ENCODE measurements around the gene PDE4B. TPM values are rescaled to one million over a fixed set of nuclear protein-coding genes. Genes with fewer than 3 reads are reported as not detected.

PDE4B gene
- total RNA-seq, 1 donor from 2014 or later = 12.0 TPM

DNA sequence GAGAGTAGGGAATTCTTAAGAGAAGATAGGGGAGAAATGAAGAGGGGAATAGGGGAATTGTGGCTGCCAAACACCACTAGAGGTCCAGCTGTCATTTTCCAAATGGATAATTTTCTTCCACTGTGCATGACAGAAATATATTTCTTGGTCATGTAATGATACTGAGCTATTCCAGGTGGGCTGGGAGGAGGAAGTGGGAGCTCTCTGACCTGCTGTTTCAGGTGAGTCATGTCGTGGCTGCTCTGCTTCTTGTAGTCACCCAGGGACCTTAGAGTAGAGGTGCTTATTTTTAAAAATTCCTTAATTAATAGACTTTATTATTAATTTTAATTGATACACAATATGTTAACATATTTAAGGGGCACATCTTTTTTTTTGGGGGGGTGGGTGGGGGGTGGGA lies 11.9 kb downstream of the PDE4B start:
- no peak for ATAC-seq

DNA sequence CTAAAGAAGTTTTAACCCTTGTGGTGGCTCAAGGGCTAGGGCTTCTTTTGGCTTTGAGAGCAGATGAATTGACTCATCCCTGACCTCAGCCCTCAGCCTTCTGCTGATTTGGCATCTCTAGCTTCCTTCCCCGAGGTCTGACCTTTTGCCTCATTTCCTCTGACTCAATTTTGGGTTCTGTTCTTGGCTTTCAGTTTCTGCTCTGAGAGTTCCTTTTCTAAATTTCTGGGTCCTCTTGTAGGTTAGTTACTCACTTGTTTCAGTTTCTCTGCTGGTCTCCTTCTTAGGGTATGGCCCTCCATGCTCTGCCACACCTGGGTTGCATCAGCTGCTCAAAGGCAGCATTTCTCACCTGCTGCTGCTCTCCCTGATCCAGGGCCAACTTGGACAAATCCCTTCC lies 19.4 kb downstream of the PDE4B start:
- intact Hi-C loops (cut with DNase I) = no loop called here
- ATAC-seq (peak; percentile 62), DNase-seq (ENCODE audit: missing footprints) (no peak)

More for the DNA sequence above, 11.9 kb downstream of the PDE4B start:
- intact Hi-C loops (cut with DNase I) = no loop called here
- no peak for DNase-seq (ENCODE audit: missing footprints)

DNA sequence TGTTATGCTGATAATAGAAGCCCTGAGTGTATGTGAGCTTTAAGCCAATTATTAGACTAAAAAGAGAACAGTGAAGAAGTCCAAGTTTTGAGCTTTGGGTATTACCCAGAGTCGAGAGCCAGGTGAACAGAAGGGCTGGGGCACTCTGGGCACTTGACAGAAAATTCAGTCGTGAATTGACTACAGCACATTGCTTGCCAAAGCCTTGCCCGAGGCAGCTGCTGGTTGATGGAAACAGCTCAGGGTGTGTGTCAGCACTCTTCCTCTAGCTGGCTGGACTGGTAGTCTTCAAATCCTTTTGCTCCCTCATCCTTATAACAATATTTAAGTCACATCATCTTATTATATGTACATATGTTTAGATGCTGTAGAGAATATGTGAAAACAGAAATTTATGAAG lies 21.3 kb downstream of the PDE4B start:
- DNase-seq (ENCODE audit: missing footprints) = no peak
- ATAC-seq = no peak

DNA sequence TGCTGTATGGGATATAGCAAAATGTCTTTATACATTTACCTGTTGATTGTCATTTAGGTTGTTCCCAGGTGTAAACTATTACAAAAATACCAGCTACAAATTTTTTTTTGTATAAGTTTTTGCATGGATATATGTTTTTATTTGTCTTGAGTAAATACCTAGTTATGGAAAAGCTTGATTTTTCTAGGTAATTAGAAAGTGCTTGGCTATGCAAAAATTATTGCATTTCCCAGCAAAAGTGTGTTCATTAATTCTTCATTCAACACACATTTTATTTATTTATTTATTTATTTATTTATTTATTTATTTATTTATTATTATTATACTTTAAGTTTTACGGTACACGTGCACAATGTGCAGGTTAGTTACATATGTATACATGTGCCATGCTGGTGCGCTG lies 22.1 kb downstream of the PDE4B start:
- intact Hi-C loops (cut with DNase I) = no loop called here
- ATAC-seq = no peak
- no peak for DNase-seq (ENCODE audit: missing footprints)

More for the DNA sequence above, 21.3 kb downstream of the PDE4B start:
- intact Hi-C loops (cut with DNase I) = no loop called here

DNA sequence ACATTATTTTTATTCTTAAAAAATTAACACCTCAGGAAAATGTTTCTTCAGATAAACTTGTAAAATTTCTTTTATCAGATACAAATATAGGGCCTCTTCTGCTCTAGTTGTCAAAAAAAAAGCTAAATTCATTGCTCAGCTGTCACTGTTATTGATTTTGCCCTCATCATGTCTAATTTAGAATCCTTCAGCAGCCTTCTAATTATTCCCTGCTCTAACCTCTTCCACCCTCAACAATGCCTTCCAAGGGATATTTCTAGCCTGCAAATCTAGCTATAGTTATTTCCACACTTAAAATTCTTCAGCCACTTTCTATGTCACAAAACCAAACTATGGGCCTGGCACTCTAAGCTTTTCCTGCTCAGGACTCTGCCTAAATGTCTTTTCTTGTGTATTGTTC lies 25.2 kb downstream of the PDE4B start:
- no peak for ATAC-seq
- intact Hi-C loops (cut with DNase I) = no loop called here
- DNase-seq (ENCODE audit: missing footprints) = no peak

DNA sequence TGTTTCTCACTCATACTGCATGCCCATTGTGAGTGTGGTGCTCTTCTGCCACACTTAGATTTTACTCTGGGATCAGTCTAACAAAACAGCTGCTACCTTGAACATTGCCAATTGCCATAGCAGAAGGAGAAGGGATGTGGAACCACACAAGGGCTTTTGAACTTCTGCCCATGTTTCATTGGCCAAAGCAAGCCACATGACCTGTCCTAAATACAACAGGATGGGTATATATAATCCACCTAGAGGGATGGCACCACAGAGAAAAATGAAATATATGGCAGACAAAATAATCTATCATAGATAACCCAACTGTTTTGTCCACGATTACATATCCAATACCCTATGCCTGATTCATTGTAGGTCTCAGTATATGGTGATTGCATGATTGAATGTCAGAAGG lies 26.3 kb downstream of the PDE4B start:
- intact Hi-C loops (cut with DNase I) = no loop called here
- DNase-seq (ENCODE audit: missing footprints) = no peak

DNA sequence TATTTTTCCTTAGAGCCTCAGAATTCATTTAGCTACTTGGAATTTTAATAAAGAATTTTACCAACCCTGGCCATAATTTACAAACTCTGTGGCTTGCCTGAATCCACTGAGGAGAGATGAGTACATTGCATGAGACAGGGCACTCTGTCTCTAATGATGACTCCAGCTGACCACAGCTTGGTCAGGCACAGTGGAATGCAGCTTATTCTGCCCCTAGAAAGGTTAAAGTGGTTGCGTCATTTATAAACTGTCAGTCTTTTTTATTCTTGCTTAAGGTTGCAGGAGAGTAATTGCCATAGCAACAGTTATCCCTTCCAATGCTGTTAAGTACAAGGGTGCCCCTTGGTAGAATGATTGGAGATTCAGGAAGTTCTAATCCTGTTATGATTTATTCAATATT lies 28.3 kb downstream of the PDE4B start:
- DNase-seq (ENCODE audit: missing footprints) = no peak
- ATAC-seq = no peak
- intact Hi-C loops (cut with DNase I) = no loop called here

More for the DNA sequence above, 26.3 kb downstream of the PDE4B start:
- ATAC-seq = no peak

DNA sequence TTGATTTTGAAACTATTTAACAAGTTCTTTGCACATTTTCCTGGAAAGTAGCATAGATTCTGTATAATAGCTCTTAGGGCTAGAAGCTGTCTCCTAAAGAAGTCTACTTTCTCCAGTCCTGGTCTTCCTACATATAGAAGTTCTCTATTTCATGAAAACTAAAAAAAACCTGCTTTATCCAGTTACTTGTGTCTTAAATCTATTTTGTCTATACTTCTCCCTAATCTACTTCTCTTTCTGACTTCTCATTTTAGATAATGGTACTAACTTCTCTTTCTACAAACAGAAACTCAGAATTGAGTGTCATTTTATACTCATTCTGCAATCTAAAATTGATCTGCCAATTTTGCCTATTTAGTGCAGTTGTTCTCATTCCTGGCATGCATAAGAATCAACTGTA lies 28.7 kb downstream of the PDE4B start:
- intact Hi-C loops (cut with DNase I) = no loop called here
- ATAC-seq (no peak), DNase-seq (ENCODE audit: missing footprints) (no peak)

DNA sequence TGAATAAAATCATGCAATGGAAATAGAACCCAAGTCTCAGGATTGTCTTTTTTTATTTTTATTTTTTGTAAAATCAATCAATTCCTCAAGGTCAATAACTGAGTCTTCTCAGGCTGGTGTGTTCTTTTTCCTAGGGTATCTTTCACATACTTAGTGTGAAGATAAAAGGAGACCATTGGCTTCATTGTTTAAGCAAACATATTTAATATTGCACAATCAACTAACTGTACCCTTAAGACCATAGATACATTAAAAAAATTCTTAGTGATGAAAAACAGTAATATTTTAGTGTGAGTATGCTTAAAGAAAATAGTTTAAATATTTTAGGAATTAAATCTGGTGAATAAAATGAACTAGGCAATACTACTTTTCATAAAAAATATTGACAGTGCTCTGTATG lies 31.4 kb downstream of the PDE4B start:
- DNase-seq (ENCODE audit: missing footprints) (no peak), ATAC-seq (no peak)
- intact Hi-C loops (cut with DNase I) = no loop called here

DNA sequence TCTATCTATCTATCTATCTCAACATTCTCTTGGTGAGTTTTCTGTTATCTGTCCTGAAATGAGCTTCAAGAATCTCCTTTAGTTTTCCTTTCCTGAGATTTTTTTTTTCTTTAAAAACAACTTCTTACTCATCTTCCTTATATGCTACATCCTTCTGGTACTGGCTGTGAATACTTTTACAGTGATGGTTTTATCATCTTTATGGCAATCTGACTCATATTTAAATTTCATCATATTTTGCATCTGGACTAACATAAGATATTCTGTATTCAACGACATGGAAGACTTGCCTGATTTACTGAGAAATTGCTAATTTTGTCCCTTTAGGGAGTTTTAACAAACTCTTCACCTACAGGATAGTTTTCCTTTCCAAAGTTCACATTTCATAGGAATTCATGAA lies 33.0 kb downstream of the PDE4B start:
- intact Hi-C loops (cut with DNase I) = no loop called here
- no peak for DNase-seq (ENCODE audit: missing footprints)
- ATAC-seq = no peak

DNA sequence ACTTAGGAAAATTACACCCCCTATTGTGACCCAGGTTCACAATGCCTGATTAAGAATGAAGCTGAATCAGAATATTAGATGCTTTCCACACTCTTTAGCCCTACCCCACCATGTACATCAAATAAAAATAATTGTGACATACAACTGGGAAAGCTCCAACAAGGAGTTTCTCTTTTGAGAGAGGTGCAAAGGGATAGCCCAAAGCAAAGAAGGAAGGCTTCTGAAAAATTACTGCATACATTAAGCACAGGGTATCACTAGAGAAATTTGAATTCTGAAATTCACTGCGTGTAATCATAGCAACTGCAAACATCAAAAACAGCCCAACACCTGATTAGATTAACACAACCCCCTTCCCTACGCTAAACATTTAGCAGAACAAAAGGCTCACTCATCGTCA lies 34.1 kb downstream of the PDE4B start:
- ATAC-seq (no peak), DNase-seq (ENCODE audit: missing footprints) (no peak)
- intact Hi-C loops (cut with DNase I) = no loop called here

DNA sequence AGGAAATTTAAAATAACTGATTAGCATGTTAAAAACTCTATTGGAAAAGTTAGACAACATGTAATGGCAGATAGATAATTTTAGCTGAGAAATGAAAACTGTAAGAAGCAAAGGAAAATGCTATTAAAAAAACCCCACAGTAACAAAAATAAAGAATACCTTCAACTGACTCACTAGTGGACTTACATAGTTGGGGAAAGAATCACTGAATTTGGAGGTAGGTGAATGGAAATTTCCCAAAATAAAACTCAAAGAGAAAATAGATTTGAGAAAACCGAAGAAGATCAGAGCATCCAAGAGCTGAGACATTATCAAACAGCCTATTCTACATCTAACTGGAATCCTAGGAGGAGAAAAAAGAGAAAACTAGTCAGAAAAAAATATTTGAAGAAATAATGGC lies 34.7 kb downstream of the PDE4B start:
- no peak for DNase-seq (ENCODE audit: missing footprints)
- intact Hi-C loops (cut with DNase I) = no loop called here
- ATAC-seq = no peak

DNA sequence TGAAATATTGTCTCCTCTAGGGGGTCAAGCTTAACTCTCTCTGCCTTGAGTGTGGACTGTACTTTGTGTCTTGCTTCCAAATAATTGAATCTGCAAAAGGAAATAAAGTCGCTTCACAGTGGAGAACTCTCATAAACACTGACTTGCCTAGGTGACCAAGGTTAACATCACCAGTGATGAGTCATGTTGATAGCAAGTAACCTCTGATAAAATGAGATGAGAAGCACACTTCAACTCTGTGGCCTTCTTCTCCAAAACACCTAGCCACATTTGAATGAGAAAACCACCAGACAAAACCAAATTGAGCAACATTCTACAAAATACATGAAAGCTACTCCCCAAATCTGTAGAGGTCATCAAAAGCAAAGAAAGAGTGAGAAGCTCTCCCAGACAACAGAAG lies 37.6 kb downstream of the PDE4B start:
- no peak for ATAC-seq
- intact Hi-C loops (cut with DNase I) = no loop called here
- no peak for DNase-seq (ENCODE audit: missing footprints)

DNA sequence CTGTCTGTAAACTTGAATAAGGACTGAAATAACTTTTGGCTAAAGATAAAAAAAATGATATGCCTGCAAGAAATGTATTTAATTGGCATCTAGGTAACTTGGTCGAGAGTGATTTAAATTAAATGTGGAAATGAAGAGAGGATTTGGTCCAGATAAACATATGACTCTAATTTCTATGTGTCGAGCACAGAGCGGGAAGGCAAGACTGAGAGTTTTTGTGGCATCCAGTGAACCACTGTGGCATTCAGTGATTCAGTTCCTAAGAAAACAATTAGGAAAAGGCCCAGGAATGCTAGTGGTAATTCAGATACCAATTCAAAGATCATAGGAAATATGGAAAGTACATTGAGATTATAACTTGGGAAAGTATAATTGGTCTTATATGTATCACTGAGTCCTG lies 39.6 kb downstream of the PDE4B start:
- ATAC-seq (no peak), DNase-seq (ENCODE audit: missing footprints) (no peak)
- intact Hi-C loops (cut with DNase I) = no loop called here

DNA sequence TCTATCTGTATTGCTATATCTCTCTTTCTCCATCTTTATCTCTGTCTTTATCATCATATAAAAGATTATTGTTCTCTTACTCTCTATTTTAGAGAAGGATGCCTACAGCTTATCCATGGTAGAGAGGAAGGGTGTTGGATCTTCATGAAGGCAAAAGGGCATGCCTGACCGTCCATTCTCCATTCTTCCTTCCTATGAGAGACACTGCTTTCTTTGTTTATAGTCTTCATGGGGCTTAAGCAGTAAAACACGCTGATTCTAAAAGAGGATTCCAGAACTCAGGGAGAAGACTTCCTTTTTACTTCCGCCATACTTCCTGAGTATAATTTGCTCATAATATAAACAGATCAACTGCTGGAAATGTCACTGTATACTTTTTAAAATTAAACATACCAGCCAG lies 44.0 kb downstream of the PDE4B start:
- ATAC-seq = no peak
- DNase-seq (ENCODE audit: missing footprints) = no peak
- intact Hi-C loops (cut with DNase I) = no loop called here

DNA sequence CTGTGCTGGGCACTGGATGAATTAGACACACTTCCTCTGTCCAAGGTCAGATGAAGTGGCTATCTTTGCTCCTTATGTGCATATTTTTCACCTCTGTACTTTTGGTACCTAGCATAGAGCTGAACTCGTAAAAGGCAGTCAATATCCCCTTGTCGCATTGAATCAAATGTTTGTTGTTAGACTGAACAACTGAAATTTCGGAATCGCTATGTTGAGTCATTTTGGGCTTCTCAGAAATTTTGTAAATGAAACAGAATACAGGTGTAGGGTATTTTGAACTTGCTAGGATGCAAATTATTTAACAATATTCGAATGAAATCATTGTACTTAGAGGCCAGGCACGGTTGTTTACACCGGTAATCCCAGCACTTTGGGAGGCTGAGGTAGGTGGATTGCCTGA lies 48.0 kb downstream of the PDE4B start:
- ATAC-seq (no peak), DNase-seq (ENCODE audit: missing footprints) (no peak)
- intact Hi-C loops (cut with DNase I) = no loop called here

DNA sequence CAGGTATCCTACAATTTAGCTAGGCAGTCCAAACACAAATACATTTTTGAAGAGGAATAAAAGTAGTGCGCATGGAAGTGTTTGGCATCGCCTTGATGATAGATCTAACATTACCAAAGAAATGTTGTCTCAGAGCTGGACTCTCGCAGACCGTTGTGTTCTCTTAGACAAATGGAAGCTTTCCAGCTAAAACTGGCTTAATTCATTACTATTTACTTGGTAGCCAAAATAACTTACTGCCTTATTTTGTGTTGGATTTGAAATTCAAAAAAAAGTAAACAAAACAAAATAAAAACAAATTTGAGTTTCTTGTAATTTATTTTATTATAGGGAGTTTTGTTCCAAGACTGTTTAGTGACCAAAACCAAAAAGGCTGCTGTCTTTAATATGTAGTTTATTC lies 51.6 kb downstream of the PDE4B start:
- no peak for ATAC-seq
- no peak for DNase-seq (ENCODE audit: missing footprints)
- intact Hi-C loops (cut with DNase I) = no loop called here

DNA sequence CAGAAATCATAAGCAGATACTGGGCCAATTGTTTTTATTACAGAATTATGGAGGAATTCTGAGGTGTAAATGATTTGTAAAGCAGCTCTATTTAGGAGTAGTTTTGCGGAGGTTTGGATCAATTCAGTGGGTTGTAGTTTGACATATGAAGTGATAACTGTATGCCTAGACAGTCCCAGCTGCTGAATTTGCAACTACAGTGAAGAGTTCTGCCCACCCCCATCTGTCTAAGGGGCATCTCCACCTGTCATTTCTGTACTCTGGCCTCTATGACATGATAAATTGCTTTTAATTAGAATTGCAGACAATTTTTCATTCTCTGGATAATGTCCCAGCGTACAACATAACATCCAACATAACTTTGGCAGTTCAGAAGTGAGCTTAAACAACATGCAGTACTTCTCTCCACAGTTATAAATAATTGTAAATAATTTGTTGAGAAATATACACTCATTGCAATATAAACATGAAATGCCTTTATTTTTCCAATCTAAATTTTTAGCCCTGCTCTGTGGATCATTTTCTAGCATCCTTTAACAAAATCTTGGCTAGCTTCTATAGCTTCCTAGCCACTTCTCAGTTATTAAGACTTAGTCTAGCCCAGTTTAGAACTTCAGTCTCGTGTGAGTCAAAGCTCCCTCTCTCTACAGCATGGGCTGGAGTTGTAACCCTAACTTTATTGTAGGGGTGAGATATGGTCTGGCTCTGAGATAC lies 52.3 kb downstream of the PDE4B start:
- no peak for DNase-seq (ENCODE audit: missing footprints)
- no peak for ATAC-seq
- intact Hi-C loops (cut with DNase I) = no loop called here

DNA sequence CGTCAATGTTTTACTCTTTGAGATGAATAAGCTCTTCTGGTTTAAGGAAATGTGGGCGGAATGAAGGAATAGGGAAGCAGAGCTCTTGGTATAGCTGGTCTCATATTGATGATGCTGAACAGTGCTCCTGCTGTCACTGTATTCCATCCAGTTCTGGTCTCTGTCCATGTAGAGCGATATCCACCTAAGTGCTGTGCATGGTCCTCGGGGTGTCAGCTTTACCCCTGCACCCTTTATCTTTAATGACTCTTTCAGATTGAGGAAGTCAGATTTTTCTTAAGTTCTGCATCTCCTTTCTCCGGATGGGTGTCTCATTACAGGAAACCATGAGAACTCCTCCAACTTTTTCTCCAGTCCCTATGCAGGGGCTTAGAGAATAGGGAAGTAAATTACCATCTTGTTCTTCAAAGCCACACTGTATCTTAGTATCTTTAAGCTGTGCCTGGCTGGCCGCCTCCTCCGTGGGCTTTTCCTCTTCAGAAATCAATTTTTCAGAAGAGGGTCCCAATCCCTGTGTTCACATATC lies 52.9 kb downstream of the PDE4B start:
- no peak for DNase-seq (ENCODE audit: missing footprints)
- intact Hi-C loops (cut with DNase I) = no loop called here
- no peak for ATAC-seq

DNA sequence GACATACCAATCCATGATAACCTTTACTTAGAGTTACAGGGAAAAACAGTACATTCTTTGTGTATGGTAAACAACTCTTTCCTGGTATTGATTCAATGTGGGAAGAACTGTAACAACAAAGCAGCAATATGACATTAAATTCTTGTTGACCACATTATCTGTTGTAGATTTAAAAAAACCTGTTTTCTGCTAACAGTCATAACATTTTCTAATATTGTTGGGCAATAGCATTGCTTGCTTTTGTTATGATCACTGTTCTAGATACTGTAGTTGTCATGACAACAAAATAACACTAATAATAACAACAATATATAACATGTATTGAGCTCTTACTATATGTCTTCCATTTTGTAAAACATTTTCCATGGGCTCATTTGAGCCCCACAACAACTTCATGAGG lies 54.2 kb downstream of the PDE4B start:
- ATAC-seq (no peak), DNase-seq (ENCODE audit: missing footprints) (no peak)
- intact Hi-C loops (cut with DNase I) = no loop called here

DNA sequence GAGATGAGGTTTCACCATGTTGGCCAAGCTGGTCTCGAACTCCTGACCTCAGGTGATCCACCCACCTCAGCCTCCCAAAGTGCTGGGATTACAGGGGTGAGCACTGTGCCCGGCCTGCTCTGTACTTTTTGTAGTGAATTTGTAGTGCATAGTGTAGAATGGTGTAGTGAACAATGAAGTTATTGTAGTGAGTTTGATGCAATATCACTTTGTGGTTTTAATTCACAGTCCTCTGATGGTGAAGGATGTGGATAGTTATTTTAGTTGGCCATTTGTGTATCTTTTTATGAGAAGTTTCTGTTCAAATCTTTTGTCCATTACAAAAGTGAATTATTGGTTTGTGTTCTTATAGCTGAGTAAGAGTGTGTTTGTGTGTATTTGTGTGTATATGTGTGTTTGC lies 57.6 kb downstream of the PDE4B start:
- DNase-seq (ENCODE audit: missing footprints) (no peak), ATAC-seq (no peak)
- intact Hi-C loops (cut with DNase I) = no loop called here

All from Right ventricle myocardium inferior (tissue), 1 donor.